ENCODE data around the gene VAC14.

VAC14 gene

DNA sequence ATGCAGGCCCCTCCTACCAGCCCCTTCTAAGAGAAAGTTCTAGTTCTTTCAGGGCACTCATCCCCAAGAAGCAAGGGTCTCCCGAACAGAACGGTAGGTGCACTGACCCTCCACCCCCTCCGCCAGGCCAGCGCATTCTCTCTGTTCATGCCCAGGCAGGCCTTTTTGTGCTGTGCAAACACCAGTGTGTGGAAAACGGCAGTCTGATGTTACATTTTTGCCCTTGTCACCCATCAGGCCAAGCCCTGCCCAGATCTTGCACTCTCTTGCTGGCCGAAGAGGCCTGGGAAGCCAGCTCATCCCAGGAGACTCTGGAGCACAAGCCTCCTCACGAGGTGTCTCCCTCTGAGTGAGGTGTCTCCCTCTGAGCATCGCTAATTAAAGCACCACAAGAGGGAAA, 99.0 kb downstream of the VAC14 start:
- no peak for TF ChIP-seq ZNF16 (tag by site-specific recombination; IDR thresholded peaks at IDR 0.05; ENCODE audit: low read depth)
- no peak for TF ChIP-seq ZNF302 (tag by site-specific recombination; IDR thresholded peaks at IDR 0.05; ENCODE audit: low read depth)
- no peak for TF ChIP-seq YY2 (tag by site-specific recombination; IDR thresholded peaks at IDR 0.05)
- TF ChIP-seq, protein P1, sequence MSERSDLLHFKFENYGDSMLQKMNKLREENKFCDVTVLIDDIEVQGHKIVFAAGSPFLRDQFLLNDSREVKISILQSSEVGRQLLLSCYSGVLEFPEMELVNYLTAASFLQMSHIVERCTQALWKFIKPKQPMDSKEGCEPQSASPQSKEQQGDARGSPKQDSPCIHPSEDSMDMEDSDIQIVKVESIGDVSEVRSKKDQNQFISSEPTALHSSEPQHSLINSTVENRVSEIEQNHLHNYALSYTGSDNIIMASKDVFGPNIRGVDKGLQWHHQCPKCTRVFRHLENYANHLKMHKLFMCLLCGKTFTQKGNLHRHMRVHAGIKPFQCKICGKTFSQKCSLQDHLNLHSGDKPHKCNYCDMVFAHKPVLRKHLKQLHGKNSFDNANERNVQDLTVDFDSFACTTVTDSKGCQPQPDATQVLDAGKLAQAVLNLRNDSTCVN (tag by site-specific recombination; optimal IDR thresholded peaks at IDR 0.05), result no peak
- TF ChIP-seq RBAK (tag by site-specific recombination; IDR thresholded peaks at IDR 0.05), result no peak
- no peak for TF ChIP-seq TRIM28 (IDR thresholded peaks at IDR 0.05; ENCODE audit: borderline replicate concordance, low read length)
- TF ChIP-seq, protein P2, sequence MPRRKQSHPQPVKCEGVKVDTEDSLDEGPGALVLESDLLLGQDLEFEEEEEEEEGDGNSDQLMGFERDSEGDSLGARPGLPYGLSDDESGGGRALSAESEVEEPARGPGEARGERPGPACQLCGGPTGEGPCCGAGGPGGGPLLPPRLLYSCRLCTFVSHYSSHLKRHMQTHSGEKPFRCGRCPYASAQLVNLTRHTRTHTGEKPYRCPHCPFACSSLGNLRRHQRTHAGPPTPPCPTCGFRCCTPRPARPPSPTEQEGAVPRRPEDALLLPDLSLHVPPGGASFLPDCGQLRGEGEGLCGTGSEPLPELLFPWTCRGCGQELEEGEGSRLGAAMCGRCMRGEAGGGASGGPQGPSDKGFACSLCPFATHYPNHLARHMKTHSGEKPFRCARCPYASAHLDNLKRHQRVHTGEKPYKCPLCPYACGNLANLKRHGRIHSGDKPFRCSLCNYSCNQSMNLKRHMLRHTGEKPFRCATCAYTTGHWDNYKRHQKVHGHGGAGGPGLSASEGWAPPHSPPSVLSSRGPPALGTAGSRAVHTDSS (tag by site-specific recombination; IDR thresholded peaks at IDR 0.05), result no peak
- TF ChIP-seq KLF1 (tag by site-specific recombination; IDR thresholded peaks at IDR 0.05), result no peak
- TF ChIP-seq, protein P3, sequence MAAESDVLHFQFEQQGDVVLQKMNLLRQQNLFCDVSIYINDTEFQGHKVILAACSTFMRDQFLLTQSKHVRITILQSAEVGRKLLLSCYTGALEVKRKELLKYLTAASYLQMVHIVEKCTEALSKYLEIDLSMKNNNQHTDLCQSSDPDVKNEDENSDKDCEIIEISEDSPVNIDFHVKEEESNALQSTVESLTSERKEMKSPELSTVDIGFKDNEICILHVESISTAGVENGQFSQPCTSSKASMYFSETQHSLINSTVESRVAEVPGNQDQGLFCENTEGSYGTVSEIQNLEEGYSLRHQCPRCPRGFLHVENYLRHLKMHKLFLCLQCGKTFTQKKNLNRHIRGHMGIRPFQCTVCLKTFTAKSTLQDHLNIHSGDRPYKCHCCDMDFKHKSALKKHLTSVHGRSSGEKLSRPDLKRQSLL (tag by site-specific recombination; IDR thresholded peaks at IDR 0.05), result no peak
- TF ChIP-seq, protein P4, sequence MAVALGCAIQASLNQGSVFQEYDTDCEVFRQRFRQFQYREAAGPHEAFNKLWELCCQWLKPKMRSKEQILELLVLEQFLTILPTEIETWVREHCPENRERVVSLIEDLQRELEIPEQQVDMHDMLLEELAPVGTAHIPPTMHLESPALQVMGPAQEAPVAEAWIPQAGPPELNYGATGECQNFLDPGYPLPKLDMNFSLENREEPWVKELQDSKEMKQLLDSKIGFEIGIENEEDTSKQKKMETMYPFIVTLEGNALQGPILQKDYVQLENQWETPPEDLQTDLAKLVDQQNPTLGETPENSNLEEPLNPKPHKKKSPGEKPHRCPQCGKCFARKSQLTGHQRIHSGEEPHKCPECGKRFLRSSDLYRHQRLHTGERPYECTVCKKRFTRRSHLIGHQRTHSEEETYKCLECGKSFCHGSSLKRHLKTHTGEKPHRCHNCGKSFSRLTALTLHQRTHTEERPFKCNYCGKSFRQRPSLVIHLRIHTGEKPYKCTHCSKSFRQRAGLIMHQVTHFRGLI (tag by site-specific recombination; IDR thresholded peaks at IDR 0.05), result no peak
- TF ChIP-seq ZFP69B (tag by site-specific recombination; IDR thresholded peaks at IDR 0.05), result no peak
- TF ChIP-seq GLI2 (tag by site-specific recombination; IDR thresholded peaks at IDR 0.05; ENCODE audit: borderline replicate concordance, low read depth), result no peak
- no peak for TF ChIP-seq ZNF114 (tag by site-specific recombination; IDR thresholded peaks at IDR 0.05)
- TF ChIP-seq, protein P5, sequence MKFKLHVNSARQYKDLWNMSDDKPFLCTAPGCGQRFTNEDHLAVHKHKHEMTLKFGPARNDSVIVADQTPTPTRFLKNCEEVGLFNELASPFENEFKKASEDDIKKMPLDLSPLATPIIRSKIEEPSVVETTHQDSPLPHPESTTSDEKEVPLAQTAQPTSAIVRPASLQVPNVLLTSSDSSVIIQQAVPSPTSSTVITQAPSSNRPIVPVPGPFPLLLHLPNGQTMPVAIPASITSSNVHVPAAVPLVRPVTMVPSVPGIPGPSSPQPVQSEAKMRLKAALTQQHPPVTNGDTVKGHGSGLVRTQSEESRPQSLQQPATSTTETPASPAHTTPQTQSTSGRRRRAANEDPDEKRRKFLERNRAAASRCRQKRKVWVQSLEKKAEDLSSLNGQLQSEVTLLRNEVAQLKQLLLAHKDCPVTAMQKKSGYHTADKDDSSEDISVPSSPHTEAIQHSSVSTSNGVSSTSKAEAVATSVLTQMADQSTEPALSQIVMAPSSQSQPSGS (tag by site-specific recombination; IDR thresholded peaks at IDR 0.05; ENCODE audit: low read depth), result no peak
- TF ChIP-seq ZNF174 (tag by site-specific recombination; IDR thresholded peaks at IDR 0.05), result no peak
- no peak for TF ChIP-seq ZNF621 (tag by site-specific recombination; IDR thresholded peaks at IDR 0.05)
- TF ChIP-seq, protein P6, sequence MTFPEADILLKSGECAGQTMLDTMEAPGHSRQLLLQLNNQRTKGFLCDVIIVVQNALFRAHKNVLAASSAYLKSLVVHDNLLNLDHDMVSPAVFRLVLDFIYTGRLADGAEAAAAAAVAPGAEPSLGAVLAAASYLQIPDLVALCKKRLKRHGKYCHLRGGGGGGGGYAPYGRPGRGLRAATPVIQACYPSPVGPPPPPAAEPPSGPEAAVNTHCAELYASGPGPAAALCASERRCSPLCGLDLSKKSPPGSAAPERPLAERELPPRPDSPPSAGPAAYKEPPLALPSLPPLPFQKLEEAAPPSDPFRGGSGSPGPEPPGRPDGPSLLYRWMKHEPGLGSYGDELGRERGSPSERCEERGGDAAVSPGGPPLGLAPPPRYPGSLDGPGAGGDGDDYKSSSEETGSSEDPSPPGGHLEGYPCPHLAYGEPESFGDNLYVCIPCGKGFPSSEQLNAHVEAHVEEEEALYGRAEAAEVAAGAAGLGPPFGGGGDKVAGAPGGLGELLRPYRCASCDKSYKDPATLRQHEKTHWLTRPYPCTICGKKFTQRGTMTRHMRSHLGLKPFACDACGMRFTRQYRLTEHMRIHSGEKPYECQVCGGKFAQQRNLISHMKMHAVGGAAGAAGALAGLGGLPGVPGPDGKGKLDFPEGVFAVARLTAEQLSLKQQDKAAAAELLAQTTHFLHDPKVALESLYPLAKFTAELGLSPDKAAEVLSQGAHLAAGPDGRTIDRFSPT (tag by site-specific recombination; IDR thresholded peaks at IDR 0.05), result no peak
- TF ChIP-seq ZNF549 (tag by site-specific recombination; IDR thresholded peaks at IDR 0.05), result no peak
- TF ChIP-seq ZNF600 (tag by site-specific recombination; IDR thresholded peaks at IDR 0.05), result no peak
- TF ChIP-seq HOXD13 (CRISPR knock-in tag; IDR thresholded peaks at IDR 0.05; ENCODE audit: borderline replicate concordance), result no peak
- POLR2A ChIA-PET, result no interaction called here
- Histone ChIP-seq H3K4me3 (ENCODE audit: low read depth, low read length) (no peak overlapping the region), H3K36me3 (ENCODE audit: control insufficient read depth in 2 of 2, insufficient read depth in 1 of 2, low read length in 2 of 2) (peaks cover 0 to 5% of the 10 kb centered on the region in 2 experiments; a peak in 1 of 3 replicates), H3K9me3 (ENCODE audit: control insufficient read depth, insufficient read depth, low read depth, low read length) (no peaks in the 10 kb centered on the region), H3K27ac (ENCODE audit: extremely low read depth, low read depth, low read length) (no peak overlapping the region), H3K4me1 (ENCODE audit: control insufficient read depth, insufficient read depth, low read length) (no peaks in the 10 kb centered on the region)
- CTCF ChIA-PET, result no interaction called here

Measured in HEK293 (cell line).